Stimulated activated effector memory CD8-positive, alpha-beta T cell treated with anti-CD3 and anti-CD28 coated beads, Interleukin-12 subunit alpha, Interleukin-12 subunit beta, amount 100 ng/mL, for 72 hours (primary cell): ENCODE results near the gene CCDC192.
"Not testable (repeated sequence)": the region's sequence is repeated elsewhere in the genome, so short reads cannot be mapped to it uniquely, and the experiment has no call there.

Source experiments
- ATAC-seq: fragments of 150-1000 bp; cut with Tn5 transposase; 2 replicates; pipeline ENCODE4 v1.10.0; 2021
- DNase-seq, 2 donors: peaks; one replicate each; pipeline ENCODE4 v3.0.0; 2021 to 2022; ENCODE audit warnings: low spot score in 2 of 2
- H3K27ac Mint-ChIP-seq: one replicate; pipeline ENCODE4 v1.8.0; 2022; ENCODE audit warnings: mild to moderate bottlenecking, mixed read lengths
- H3K36me3 Mint-ChIP-seq: one replicate; pipeline ENCODE4 v1.8.0; 2022; ENCODE audit warnings: mild to moderate bottlenecking, mixed read lengths
- H3K4me1 Mint-ChIP-seq: one replicate; pipeline ENCODE4 v1.8.0; 2022; ENCODE audit warnings: mixed read lengths
- H3K4me3 Mint-ChIP-seq: one replicate; pipeline ENCODE4 v1.8.0; 2022; ENCODE audit warnings: mild to moderate bottlenecking, mixed read lengths
- H3K9me3 Mint-ChIP-seq: one replicate; pipeline ENCODE4 v1.8.0; 2022; ENCODE audit warnings: mixed read lengths

Gene CCDC192

DNA sequence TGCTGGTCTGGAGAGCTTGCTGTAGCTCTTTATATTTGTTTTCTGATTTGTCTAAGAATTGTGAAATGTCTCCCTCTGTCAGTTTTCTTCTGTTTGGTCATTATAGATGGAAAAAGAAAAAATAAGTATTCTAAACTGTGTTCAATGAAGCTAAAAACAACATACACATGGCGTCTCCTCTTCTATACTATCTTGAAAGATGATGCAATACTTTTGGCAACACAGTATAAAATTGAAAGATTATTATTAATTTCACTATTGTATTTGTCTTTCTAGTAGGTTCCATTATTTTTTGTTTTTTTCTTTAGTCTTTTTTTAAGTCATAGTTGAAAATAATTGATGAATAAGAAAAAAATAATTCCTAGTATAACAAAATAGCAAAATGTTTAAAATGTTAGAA is 22.5 kb downstream of the CCDC192 start:
- no peak for DNase-seq
- no peak for ATAC-seq

DNA sequence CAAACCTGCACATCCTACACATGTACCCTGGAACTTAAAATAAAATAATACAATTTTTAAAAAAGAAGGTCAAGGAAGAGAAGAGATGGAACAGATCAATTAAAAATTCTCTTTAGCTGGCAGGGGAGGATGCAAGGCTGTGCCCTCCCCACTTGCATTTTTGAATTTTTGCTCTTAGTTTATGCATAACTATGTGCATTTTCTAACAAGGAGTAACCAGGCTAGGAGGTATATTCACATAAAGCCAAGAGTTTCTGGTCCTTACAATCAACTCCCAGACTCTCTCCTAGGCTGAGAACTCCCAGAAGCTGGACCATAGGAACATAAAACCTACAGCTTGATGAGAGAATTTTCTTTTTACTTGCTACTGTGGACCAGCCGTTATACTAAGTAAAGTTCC is 29.8 kb downstream of the CCDC192 start:
- H3K4me3 Mint-ChIP-seq: no peak overlapping the region

More for the DNA sequence above, 22.5 kb downstream of the CCDC192 start:
- H3K27ac Mint-ChIP-seq: no peak overlapping the region
- no peak overlapping the region for H3K4me3 Mint-ChIP-seq
- H3K4me1 Mint-ChIP-seq: no peaks in the 10 kb centered on the region
- no peaks in the 10 kb centered on the region for H3K36me3 Mint-ChIP-seq
- H3K9me3 Mint-ChIP-seq: peaks cover 9% of the 10 kb centered on the region

DNA sequence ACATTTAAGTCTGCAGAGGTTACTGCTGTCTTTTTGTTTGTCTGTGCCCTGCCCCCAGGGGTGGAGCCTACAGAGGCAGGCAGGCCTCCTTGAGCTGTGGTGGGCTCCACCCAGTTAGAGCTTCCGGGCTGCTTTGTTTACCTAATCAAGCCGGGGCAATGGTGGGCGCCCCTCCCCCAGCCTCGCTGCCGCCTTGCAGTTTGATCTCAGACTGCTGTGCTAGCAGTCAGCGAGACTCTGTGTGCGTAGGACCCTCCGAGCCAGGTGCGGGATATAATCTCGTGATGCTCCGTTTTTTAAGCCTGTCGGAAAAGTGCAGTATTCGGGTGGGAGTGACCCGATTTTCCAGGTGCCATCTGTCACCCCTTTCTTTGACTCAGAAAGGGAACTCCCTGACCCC is 36.2 kb downstream of the CCDC192 start:
- H3K36me3 Mint-ChIP-seq, DNase-seq, ATAC-seq, H3K9me3 Mint-ChIP-seq, H3K4me1 Mint-ChIP-seq, H3K27ac Mint-ChIP-seq: not testable (repeated sequence)
- peak overlapping the region; percentile 47 for H3K4me3 Mint-ChIP-seq

More for the DNA sequence above, 29.8 kb downstream of the CCDC192 start:
- H3K36me3 Mint-ChIP-seq: no peaks in the 10 kb centered on the region
- H3K9me3 Mint-ChIP-seq: peaks cover 2% of the 10 kb centered on the region
- DNase-seq: no peak
- H3K4me1 Mint-ChIP-seq: no peaks in the 10 kb centered on the region
- no peak for ATAC-seq
- H3K27ac Mint-ChIP-seq: no peak overlapping the region

DNA sequence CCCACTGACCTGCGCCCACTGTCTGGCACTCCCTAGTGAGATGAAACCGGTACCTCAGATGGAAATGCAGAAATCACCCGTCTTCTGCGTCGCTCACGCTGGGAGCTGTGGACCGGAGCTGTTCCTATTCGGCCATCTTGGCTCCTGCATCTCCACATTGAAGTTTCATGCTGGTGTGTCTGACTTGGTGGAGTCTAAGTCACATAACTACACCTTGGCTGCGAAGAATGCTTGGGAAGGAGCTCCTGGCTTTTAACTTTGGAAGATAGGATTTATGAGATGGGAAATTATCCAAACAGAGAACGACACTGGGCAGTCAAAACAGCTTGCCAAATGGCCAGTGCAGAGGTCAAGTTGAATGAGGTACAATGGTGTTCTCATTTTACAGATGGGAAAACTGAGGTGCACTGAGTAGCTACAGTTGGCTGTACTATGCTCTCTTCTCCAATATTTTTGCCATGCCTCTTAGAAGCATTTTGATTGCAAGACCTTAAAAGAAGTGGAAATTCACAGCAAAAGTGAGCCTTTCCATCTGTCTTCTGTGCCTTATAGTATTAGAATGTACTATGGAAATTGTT is 36.7 kb downstream of the CCDC192 start:
- H3K27ac Mint-ChIP-seq: no peak overlapping the region
- peaks cover 6% of the 10 kb centered on the region for H3K4me1 Mint-ChIP-seq
- ATAC-seq (no peak), DNase-seq (no peak)
- no peaks in the 10 kb centered on the region for H3K9me3 Mint-ChIP-seq
- peak overlapping the region; percentile 47 for H3K4me3 Mint-ChIP-seq
- H3K36me3 Mint-ChIP-seq: no peaks in the 10 kb centered on the region

DNA sequence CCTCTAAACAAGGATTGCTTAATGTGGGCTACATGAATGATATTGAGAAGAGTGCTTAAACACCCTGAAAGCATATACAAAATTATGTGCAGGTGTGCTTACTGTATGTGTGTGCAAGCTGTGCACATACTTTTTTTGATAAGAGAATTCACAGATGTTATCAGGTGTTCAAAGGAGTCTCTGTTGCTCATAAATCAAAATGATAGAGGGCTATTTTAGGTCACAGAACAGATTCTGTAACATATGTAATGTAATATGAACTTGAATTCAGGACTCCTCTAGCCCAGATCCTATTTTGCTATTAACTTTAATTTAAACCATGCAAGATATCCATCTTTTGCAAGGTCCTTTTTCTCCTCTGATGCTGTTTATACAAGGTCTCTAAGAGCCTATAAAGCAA is 38.2 kb downstream of the CCDC192 start:
- ATAC-seq: no peak
- Mint-ChIP-seq H3K4me3 (no peak overlapping the region), H3K9me3 (no peaks in the 10 kb centered on the region), H3K36me3 (no peaks in the 10 kb centered on the region), H3K27ac (no peak overlapping the region), H3K4me1 (peaks cover 6% of the 10 kb centered on the region)
- DNase-seq: no peak

DNA sequence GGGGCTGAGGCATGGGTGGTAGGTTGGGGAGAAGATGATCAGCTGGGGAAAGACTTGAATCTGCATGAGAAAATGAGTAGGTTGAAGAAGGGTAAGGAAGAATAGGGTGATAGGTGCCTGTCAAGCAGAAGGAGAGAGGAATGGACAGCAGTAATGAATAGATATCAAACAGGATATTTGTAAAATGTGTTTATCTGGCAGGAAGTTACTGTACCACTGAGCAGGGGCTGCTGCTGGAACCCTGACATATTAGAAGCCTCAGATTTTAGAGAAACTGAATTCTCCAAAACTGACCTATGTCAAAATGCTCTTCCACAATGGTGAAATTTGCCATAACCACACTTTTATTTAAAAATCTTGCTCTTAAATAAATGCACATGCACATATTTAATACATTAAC is 41.0 kb downstream of the CCDC192 start:
- Mint-ChIP-seq H3K36me3 (no peaks in the 10 kb centered on the region), H3K4me1 (peaks cover 6% of the 10 kb centered on the region), H3K9me3 (no peaks in the 10 kb centered on the region), H3K27ac (no peak overlapping the region), H3K4me3 (no peak overlapping the region)
- no peak for DNase-seq
- no peak for ATAC-seq

DNA sequence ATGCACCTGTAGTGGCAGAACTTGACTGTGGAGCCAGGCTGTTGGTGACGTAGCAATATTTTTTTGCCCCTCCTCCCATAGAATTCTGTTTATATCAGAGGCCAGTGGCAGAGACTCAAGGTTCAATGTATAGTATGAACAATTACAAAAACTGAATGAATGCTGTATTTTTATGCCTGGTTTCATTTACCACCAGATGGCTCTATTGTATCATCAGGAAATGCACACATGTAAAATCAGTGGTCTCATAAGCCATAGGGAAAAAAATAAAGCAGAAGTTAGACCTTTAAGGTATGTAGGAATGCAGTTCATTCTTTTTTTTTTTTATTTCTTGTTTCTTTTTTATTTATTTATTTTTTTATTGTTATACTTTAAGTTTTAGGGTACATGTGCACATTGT is 43.6 kb downstream of the CCDC192 start:
- DNase-seq (no peak), ATAC-seq (peak; percentile 46)
- Mint-ChIP-seq H3K9me3 (no peaks in the 10 kb centered on the region), H3K36me3 (no peaks in the 10 kb centered on the region), H3K4me1 (no peaks in the 10 kb centered on the region), H3K27ac (no peak overlapping the region), H3K4me3 (no peak overlapping the region)

DNA sequence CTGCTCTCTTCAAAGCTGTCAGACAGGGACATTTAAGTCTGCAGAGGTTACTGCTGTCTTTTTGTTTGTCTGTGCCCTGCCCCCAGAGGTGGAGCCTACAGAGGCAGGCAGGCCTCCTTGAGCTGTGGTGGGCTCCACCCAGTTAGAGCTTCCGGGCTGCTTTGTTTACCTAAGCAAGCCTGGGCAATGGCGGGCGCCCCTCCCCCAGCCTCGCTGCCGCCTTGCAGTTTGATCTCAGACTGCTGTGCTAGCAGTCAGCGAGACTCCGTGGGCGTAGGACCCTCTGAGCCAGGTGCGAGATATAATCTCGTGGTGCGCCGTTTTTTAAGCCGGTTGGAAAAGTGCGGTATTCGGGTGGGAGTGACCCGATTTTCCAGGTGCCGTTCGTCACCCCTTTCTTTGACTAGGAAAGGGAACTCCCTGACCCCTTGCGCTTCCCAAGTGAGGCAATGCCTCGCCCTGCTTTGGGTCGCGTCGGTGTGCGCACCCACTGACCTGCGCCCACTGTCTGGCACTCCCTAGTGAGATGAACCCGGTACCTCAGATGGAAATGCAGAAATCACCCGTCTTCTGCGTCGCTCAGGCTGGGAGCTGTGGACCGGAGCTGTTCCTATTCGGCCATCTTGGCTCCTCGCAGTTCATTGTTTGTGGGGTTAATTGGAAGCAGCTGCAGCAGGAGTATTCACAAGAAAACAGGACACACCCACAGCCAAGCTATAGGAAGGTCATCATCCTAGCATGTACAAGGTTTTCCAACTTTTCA is 49.5 kb downstream of the CCDC192 start:
- not testable (repeated sequence) for H3K36me3 Mint-ChIP-seq, H3K9me3 Mint-ChIP-seq, H3K4me1 Mint-ChIP-seq, DNase-seq, ATAC-seq
- peak overlapping the region; percentile 61 for H3K4me3 Mint-ChIP-seq
- peak overlapping the region; percentile 75 for H3K27ac Mint-ChIP-seq

DNA sequence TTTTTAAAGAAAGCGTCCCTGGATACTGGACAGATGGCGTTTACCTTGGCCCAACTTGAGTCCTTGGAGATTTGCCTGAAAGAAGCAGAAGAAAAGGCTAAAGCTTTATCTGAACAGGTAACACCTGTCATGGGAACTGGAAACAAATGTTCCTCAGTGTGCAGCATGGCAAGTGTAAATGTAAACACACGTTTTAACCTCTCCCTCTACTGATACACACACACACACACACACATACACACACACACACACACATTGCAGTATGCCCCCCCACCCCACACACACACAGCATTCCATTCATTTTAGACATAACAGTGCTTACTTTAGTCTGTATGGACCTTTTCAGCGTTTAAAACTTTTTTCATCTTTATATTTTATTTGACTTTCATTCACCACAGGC is 51.1 kb downstream of the CCDC192 start:
- no peak for ATAC-seq
- Mint-ChIP-seq H3K4me3 (no peak overlapping the region), H3K36me3 (no peaks in the 10 kb centered on the region), H3K4me1 (no peaks in the 10 kb centered on the region), H3K9me3 (no peaks in the 10 kb centered on the region), H3K27ac (no peak overlapping the region)
- no peak for DNase-seq

DNA sequence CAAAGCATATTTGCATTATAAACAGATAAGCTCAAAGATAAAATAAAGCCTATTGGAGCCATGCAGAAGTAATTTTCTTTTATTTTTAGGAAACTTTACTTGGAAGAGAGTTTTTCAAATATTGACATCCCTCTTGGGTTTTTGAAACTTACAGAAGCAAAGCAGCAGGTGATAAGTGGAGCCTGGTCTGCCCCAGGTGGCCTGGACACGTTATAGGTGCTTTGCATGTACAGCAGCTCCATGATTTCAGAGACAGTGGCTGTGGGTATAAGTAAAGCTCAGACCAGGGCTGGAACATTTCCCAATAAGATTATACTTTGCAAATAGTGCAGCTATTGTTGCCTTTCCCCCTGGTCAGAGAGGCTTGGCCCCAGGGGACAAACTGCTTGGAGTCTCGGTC is 51.5 kb downstream of the CCDC192 start:
- H3K4me3 Mint-ChIP-seq: no peak overlapping the region
- no peaks in the 10 kb centered on the region for H3K36me3 Mint-ChIP-seq
- no peak overlapping the region for H3K27ac Mint-ChIP-seq
- no peaks in the 10 kb centered on the region for H3K9me3 Mint-ChIP-seq
- no peak for ATAC-seq
- no peaks in the 10 kb centered on the region for H3K4me1 Mint-ChIP-seq
- no peak for DNase-seq

DNA sequence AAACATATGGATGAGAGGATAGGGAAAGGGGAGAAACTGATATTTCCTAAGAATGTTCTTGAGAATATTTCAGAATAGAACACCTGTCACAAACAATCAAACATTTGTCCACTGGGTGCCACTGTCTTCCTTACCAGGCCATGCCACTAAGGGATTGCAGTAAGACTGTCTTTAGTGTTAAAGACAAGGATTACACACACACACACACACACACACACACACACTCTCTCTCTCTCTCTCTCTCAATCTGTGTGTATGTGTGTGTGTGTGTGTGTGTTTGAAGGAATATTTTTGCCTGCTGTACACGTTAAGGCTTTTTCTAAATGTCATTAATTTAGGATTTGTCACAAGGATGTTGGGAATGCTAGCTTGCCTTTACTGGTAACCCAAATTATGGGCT is 54.4 kb downstream of the CCDC192 start:
- no peaks in the 10 kb centered on the region for H3K4me1 Mint-ChIP-seq
- DNase-seq: no peak
- ATAC-seq: peak; percentile 87
- no peak overlapping the region for H3K4me3 Mint-ChIP-seq
- no peak overlapping the region for H3K27ac Mint-ChIP-seq
- H3K36me3 Mint-ChIP-seq: no peaks in the 10 kb centered on the region
- no peaks in the 10 kb centered on the region for H3K9me3 Mint-ChIP-seq

DNA sequence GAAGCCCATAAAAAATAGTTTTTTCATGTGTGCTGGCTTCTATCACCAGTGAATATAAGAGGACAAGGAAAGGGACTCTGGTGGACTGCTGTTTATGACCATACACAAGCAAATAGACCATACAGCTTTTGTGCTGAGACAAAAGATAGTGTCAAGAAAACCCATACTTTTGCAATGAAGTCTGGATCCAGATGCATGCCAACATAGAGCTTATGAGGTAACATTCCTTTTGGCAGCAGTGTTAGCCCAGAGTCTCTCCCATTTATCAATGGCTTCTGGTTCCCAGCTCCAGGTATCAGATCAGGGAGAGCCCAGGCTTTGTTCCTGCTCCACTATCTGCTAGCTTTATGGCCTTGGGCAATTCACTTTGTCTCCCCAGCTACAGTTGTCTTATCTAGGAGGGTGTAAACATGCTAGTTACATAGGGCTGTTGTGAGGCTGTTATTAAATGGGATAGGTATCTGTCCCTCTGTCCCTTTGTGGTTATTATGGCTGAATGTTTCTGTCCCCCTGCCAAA is 55.6 kb downstream of the CCDC192 start:
- no peaks in the 10 kb centered on the region for H3K36me3 Mint-ChIP-seq
- no peak overlapping the region for H3K27ac Mint-ChIP-seq
- ATAC-seq (no peak), DNase-seq (no peak)
- no peaks in the 10 kb centered on the region for H3K4me1 Mint-ChIP-seq
- H3K9me3 Mint-ChIP-seq: no peaks in the 10 kb centered on the region
- H3K4me3 Mint-ChIP-seq: no peak overlapping the region

DNA sequence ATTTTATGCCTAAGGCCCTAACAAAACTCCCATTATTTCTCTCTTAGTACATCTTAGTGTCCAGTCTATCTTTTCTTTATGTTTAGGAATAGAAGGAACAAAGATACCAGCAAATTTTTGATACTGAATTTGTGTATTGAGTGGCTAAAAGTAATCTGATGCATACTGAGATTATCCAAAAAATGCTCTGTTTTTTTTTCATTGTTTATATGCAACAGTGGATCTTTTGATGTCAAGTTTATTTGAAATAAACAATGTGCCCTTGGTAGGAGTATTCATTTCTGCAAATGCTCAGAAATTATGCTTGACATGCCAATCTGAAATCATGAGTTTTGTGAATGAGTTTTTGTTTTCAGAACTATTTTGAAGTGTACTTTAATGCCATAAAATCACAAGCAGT is 58.7 kb downstream of the CCDC192 start:
- H3K4me1 Mint-ChIP-seq: no peaks in the 10 kb centered on the region
- ATAC-seq: no peak
- no peak overlapping the region for H3K27ac Mint-ChIP-seq
- H3K36me3 Mint-ChIP-seq: no peaks in the 10 kb centered on the region
- DNase-seq: no peak
- H3K4me3 Mint-ChIP-seq: no peak overlapping the region
- H3K9me3 Mint-ChIP-seq: no peaks in the 10 kb centered on the region

DNA sequence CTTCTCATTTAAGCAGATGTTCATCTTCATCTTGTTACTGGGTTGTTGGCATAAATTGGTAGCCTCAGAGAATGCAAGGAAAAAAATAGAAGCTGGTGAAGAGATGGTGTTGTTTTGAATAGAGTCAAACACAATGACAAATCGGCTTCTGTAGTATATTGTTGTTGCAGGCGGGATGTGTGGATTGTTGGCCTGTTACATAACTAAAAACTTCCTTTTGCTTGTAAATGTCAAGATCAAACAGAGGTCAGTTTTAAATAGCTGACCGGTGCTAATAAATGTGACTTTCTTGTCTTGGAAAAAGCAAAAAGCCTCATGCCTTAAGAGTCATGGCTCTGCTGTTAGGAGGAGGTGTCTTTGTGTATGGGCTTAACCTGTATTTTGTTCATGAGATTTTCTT is 59.2 kb downstream of the CCDC192 start:
- Mint-ChIP-seq H3K4me1 (no peaks in the 10 kb centered on the region), H3K4me3 (no peak overlapping the region), H3K27ac (no peak overlapping the region), H3K9me3 (no peaks in the 10 kb centered on the region), H3K36me3 (no peaks in the 10 kb centered on the region)
- DNase-seq (no peak), ATAC-seq (no peak)

DNA sequence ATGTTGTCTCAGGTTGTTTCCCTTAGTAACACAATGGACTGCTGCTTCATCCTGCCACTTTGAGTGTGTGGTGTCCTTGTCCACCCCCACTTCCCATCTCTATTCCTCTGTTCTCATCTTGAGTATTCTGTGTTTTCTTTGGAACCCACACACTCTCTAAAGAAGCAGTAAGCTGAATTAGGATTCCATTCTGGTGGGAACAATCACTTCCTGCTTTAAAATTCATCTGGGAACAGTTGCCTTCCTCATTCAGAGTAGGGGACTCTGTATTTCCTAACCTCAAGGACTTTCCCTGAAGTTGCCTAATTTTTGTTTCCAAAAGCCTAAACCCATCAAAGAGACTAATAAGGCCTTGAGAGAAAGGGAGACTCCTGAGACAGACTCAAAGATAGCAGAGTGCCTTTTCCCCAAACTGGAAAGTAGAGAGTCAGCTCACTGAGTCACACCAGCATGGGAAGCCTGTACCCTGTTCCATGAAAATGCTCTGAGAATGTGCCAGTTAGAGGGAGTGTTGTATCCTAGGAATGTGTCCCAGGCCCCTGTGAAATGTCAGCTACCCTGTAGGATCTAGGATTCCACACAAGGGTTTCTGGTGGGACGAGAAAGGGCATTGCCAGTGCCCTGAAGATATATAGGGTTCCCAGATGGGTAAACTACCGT is 63.6 kb downstream of the CCDC192 start:
- Mint-ChIP-seq H3K4me1 (no peaks in the 10 kb centered on the region), H3K4me3 (no peak overlapping the region), H3K36me3 (no peaks in the 10 kb centered on the region), H3K9me3 (no peaks in the 10 kb centered on the region), H3K27ac (no peak overlapping the region)
- ATAC-seq (no peak), DNase-seq (no peak)

DNA sequence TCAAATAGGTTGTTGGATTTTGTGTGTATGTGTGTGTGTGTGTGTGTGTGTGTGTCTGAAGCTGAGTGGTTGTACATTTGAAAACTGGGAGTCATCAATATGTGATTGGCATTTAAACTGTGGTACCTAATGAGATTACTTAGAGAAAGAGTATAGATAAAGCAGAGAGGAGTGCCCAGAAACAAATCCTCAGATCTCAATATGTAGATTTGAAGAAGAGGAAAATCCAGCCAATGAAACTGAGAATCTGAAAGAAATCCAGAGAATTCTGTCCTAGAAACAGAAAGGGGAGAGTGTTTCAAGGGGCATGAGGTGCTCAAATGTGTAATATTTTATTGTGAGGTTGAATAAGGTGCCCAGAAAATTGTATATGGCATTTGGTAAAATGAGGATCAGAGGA is 66.2 kb downstream of the CCDC192 start:
- no peak overlapping the region for H3K27ac Mint-ChIP-seq
- H3K36me3 Mint-ChIP-seq: no peaks in the 10 kb centered on the region
- no peaks in the 10 kb centered on the region for H3K9me3 Mint-ChIP-seq
- DNase-seq (no peak), ATAC-seq (no peak)
- peaks cover 8% of the 10 kb centered on the region for H3K4me1 Mint-ChIP-seq
- H3K4me3 Mint-ChIP-seq: no peak overlapping the region
